ENCODE measurements around the gene B3GAT1.

GRCh38 chr11:134376150-134376921 is 35.7 kb downstream of the B3GAT1 start:
- TF ChIP-seq EZH2 (IDR thresholded peaks at IDR 0.05; ENCODE audit: insufficient read depth, poor library complexity, severe bottlenecking) (no peak), EZH2phosphoT487 (IDR thresholded peaks at IDR 0.05; ENCODE audit: insufficient read depth, low read depth) (no peak)

All from GM23248 (cell line).